ENCODE results near the gene RHBDD3. TPM values are rescaled to one million over a fixed set of nuclear protein-coding genes. Genes with fewer than 3 reads are reported as not detected.

RHBDD3 gene
- total RNA-seq, 2 donors from 2014 or later, result 23.9 to 36.7 TPM

GRCh38 chr22:29216011-29216872, 51.5 kb downstream of the RHBDD3 start:
- no peak for DNase-seq (ENCODE audit: low spot score)
- no peaks in the 10 kb centered on the region for H3K36me3 ChIP-seq
- no peak for TF ChIP-seq CTCF (IDR thresholded peaks at IDR 0.05)
- H3K4me3 ChIP-seq, result no peak overlapping the region
- no peak overlapping the region for H3K27ac ChIP-seq
- H3K27me3 ChIP-seq (replicated peaks; ENCODE audit: insufficient read depth), result no peaks in the 10 kb centered on the region
- H3K4me1 ChIP-seq (ENCODE audit: control insufficient read depth in 1 of 2, low read depth in 2 of 2), result peaks cover 0 to 6% of the 10 kb centered on the region in 2 donors
- ATAC-seq (ENCODE audit: insufficient number of reproducible peaks, low FRiP score, low read depth), result no peak
- H3K9me3 ChIP-seq, result no peaks in the 10 kb centered on the region

GRCh38 chr22:29215012-29215860, 52.5 kb downstream of the RHBDD3 start:
- Histone ChIP-seq H3K27ac (no peak overlapping the region), H3K9me3 (no peaks in the 10 kb centered on the region), H3K27me3 (replicated peaks; ENCODE audit: insufficient read depth) (no peaks in the 10 kb centered on the region), H3K4me3 (no peak overlapping the region), H3K36me3 (no peaks in the 10 kb centered on the region), H3K4me1 (ENCODE audit: control insufficient read depth in 1 of 2, low read depth in 2 of 2) (peaks cover 0 to 6% of the 10 kb centered on the region in 2 donors)
- DNase-seq (ENCODE audit: low spot score) (no peak), ATAC-seq (ENCODE audit: insufficient number of reproducible peaks, low FRiP score, low read depth) (no peak)
- TF ChIP-seq CTCF (IDR thresholded peaks at IDR 0.05), result no peak

GRCh38 chr22:29214232-29214631, 53.5 kb downstream of the RHBDD3 start:
- Histone ChIP-seq H3K36me3 (no peaks in the 10 kb centered on the region), H3K9me3 (no peaks in the 10 kb centered on the region), H3K4me3 (no peak overlapping the region), H3K27me3 (replicated peaks; ENCODE audit: insufficient read depth) (no peaks in the 10 kb centered on the region), H3K4me1 (ENCODE audit: control insufficient read depth in 1 of 2, low read depth in 2 of 2) (peaks cover 0 to 6% of the 10 kb centered on the region in 2 donors), H3K27ac (no peak overlapping the region)
- DNase-seq (ENCODE audit: low spot score) (no peak), ATAC-seq (ENCODE audit: insufficient number of reproducible peaks, low FRiP score, low read depth) (no peak)
- TF ChIP-seq CTCF (IDR thresholded peaks at IDR 0.05), result no peak

DNA sequence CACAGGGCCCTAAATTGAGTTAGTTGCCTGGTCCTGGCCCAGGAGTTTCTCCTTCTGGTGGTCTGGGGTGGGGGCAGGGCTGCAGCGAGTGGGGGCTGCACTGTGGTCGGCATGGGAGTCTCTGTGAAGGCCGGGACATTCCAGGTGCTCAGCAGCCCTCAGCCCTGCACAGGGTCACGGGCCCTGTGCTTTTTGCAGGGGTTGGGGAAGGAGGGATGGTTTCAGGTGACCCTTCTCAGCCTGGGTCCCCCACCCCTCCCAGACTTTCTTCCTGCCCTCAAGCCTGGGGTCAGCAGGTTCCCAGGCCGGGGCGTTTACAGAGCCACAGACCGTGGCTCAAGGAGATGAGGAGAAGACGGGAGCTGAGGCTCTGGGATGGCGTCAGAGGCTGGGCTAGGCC, 54.3 kb downstream of the RHBDD3 start:
- no peak for ATAC-seq (ENCODE audit: insufficient number of reproducible peaks, low FRiP score, low read depth)
- no peak overlapping the region for H3K4me3 ChIP-seq

More for the DNA sequence above, 54.3 kb downstream of the RHBDD3 start:
- Histone ChIP-seq H3K27ac (no peak overlapping the region), H3K36me3 (no peaks in the 10 kb centered on the region), H3K27me3 (replicated peaks; ENCODE audit: insufficient read depth) (no peaks in the 10 kb centered on the region), H3K9me3 (no peaks in the 10 kb centered on the region), H3K4me1 (ENCODE audit: control insufficient read depth in 1 of 2, low read depth in 2 of 2) (peaks cover 0 to 6% of the 10 kb centered on the region in 2 donors)
- TF ChIP-seq CTCF (IDR thresholded peaks at IDR 0.05), result no peak
- no peak for DNase-seq (ENCODE audit: low spot score)

Measured in thoracic aorta (tissue), 2 donors.